ENCODE data around the gene ERAS.
"Not testable (repeated sequence)": the region's sequence is repeated elsewhere in the genome, so short reads cannot be mapped to it uniquely, and the experiment has no call there.

Gene ERAS

GRCh38 chrX:48800574-48801279, 25.6 kb upstream of the ERAS start:
- DNase-seq: no peak

GRCh38 chrX:48801280-48802088, 24.8 kb upstream of the ERAS start, which contains the start of gene HDAC6:
TSS of gene HDAC6 (plus strand) at chrX:48802067. CDS start at chrX:48802693, 626 bp downstream.
- DNase-seq: peak; percentile 97

- DNase-seq: peak; percentile 80
Measured at GRCh38 chrX:48802089-48802904, 24.0 kb upstream of the ERAS start.

GRCh38 chrX:48802905-48803200, 23.5 kb upstream of the ERAS start:
- no peak for DNase-seq

GRCh38 chrX:48806081-48806480, 20.2 kb upstream of the ERAS start:
- no peak for DNase-seq

- no peak for DNase-seq
Measured at GRCh38 chrX:48813644-48814043, 12.7 kb upstream of the ERAS start.

GRCh38 chrX:48814722-48815121, 11.6 kb upstream of the ERAS start:
- no peak for DNase-seq

- no peak for DNase-seq
Measured at GRCh38 chrX:48815266-48815665, 11.0 kb upstream of the ERAS start.

- no peak for DNase-seq
Measured at GRCh38 chrX:48816014-48816810, 10.1 kb upstream of the ERAS start.

- DNase-seq: no peak
Measured at GRCh38 chrX:48818098-48818497, 8.2 kb upstream of the ERAS start.

GRCh38 chrX:48818866-48819265, 7.4 kb upstream of the ERAS start:
- no peak for DNase-seq

GRCh38 chrX:48819394-48819793, 6.9 kb upstream of the ERAS start:
- DNase-seq: not testable (repeated sequence)

GRCh38 chrX:48823053-48823452, 3.3 kb upstream of the ERAS start:
- no peak for DNase-seq

- DNase-seq: no peak
Measured at GRCh38 chrX:48824066-48824465, 2.2 kb upstream of the ERAS start.

GRCh38 chrX:48826876-48827653, 752 bp downstream of the ERAS start:
- DNase-seq: peak; percentile 6

GRCh38 chrX:48827654-48827968, 1.3 kb downstream of the ERAS start:
- DNase-seq: peak; percentile 13

GRCh38 chrX:48829016-48829735, 2.9 kb downstream of the ERAS start:
- no peak for DNase-seq

- DNase-seq: no peak
Measured at GRCh38 chrX:48831136-48831908, 5.0 kb downstream of the ERAS start.

- peak; percentile 32 for DNase-seq
Measured at GRCh38 chrX:48831909-48832291, 5.6 kb downstream of the ERAS start.

GRCh38 chrX:48833542-48834138, 7.3 kb downstream of the ERAS start:
- peak; percentile 7 for DNase-seq

All from retina (tissue), 1 donor.